GM19240 (cell line): Measurements from ENCODE around the gene NCK1.

Source experiments
- DNase-seq: peaks from one replicate; pipeline ENCODE4 v3.0.0; 2011; ENCODE audit warnings: low spot score; ENCODE audit not compliant: insufficient read length

NCK1 gene

GRCh38 chr3:136906725-136907124 lies 44.7 kb downstream of the NCK1 start:
- no peak for DNase-seq

- DNase-seq: no peak
These were observed 46.3 kb downstream of the NCK1 start for GRCh38 chr3:136908297-136908696.

GRCh38 chr3:136909187-136909586 lies 47.2 kb downstream of the NCK1 start:
- no peak for DNase-seq

GRCh38 chr3:136910697-136911096 lies 48.7 kb downstream of the NCK1 start:
- no peak for DNase-seq

- no peak for DNase-seq
These were observed 51.2 kb downstream of the NCK1 start for GRCh38 chr3:136913168-136913567.

GRCh38 chr3:136914739-136915138 lies 52.7 kb downstream of the NCK1 start:
- DNase-seq: no peak

GRCh38 chr3:136916223-136916622 lies 54.2 kb downstream of the NCK1 start:
- no peak for DNase-seq

GRCh38 chr3:136919799-136920580 lies 58.0 kb downstream of the NCK1 start:
- no peak for DNase-seq

- no peak for DNase-seq
These were observed 59.0 kb downstream of the NCK1 start for GRCh38 chr3:136920904-136921611.

- DNase-seq: no peak
These were observed 63.6 kb downstream of the NCK1 start for GRCh38 chr3:136925425-136926190.

GRCh38 chr3:136928240-136928639 lies 66.2 kb downstream of the NCK1 start:
- no peak for DNase-seq

- no peak for DNase-seq
These were observed 68.1 kb downstream of the NCK1 start for GRCh38 chr3:136929977-136930670.

GRCh38 chr3:136931606-136932005 lies 69.6 kb downstream of the NCK1 start:
- no peak for DNase-seq

- no peak for DNase-seq
These were observed 70.5 kb downstream of the NCK1 start for GRCh38 chr3:136932523-136932922.

GRCh38 chr3:136932978-136933772 lies 71.2 kb downstream of the NCK1 start:
- DNase-seq: no peak

- no peak for DNase-seq
These were observed 75.2 kb downstream of the NCK1 start for GRCh38 chr3:136937175-136937574.

GRCh38 chr3:136937851-136938250 lies 75.8 kb downstream of the NCK1 start:
- DNase-seq: no peak

- DNase-seq: no peak
These were observed 76.3 kb downstream of the NCK1 start for GRCh38 chr3:136938334-136938733.

GRCh38 chr3:136939489-136939888 lies 77.5 kb downstream of the NCK1 start:
- DNase-seq: no peak

GRCh38 chr3:136942803-136943202 lies 80.8 kb downstream of the NCK1 start:
- no peak for DNase-seq

GRCh38 chr3:136943436-136943835 lies 81.4 kb downstream of the NCK1 start:
- DNase-seq: no peak
